HEK293 (cell line): ENCODE data around the gene TTC4.

Source experiments
- CTCF ChIP-seq: fragments of 450-650 bp; formaldehyde crosslinking; IDR thresholded peaks from 2 replicates; pipeline ENCODE4 v1.5.1; 2016; ENCODE audit warnings: missing biosample characterization, missing genetic modification characterization
- TRIM28 ChIP-seq: IDR thresholded peaks from 2 replicates; pipeline ENCODE4 v1.6.1; 2011; ENCODE audit warnings: low read length, control low read depth, borderline replicate concordance
- ZNF148 ChIP-seq: fragments of 450-650 bp; formaldehyde crosslinking; IDR thresholded peaks from 2 replicates; pipeline ENCODE4 v1.5.0; 2017; ENCODE audit warnings: missing biosample characterization, missing genetic modification characterization, borderline replicate concordance
- ZNF416 ChIP-seq: fragments of 450-650 bp; formaldehyde crosslinking; IDR thresholded peaks from 2 replicates; pipeline ENCODE4 v1.5.1; 2016; ENCODE audit warnings: missing biosample characterization, missing genetic modification characterization
- ZNF621 ChIP-seq: fragments of 450-650 bp; formaldehyde crosslinking; IDR thresholded peaks from 2 replicates; pipeline ENCODE4 v1.5.1; 2017; ENCODE audit warnings: missing biosample characterization, missing genetic modification characterization

- TF ChIP-seq CTCF (tag by site-specific recombination) = no peak
- TF ChIP-seq ZNF148 (tag by site-specific recombination) = no peak
- no peak for TF ChIP-seq ZNF621 (tag by site-specific recombination)
- TF ChIP-seq ZNF416 (tag by site-specific recombination) = no peak
- TF ChIP-seq TRIM28 = no peak
Measured at GRCh38 chr1:54751426-54751825, 35.8 kb downstream of the TTC4 start.
